ENCODE data around the gene KRIT1.
"Not testable (repeated sequence)": the region's sequence is repeated elsewhere in the genome, so short reads cannot be mapped to it uniquely, and the experiment has no call there.

The KRIT1 gene

GRCh38 chr7:92246360-92247101, 817 bp upstream of the KRIT1 start:
- DNase-seq, result peak; percentile 29

DNA sequence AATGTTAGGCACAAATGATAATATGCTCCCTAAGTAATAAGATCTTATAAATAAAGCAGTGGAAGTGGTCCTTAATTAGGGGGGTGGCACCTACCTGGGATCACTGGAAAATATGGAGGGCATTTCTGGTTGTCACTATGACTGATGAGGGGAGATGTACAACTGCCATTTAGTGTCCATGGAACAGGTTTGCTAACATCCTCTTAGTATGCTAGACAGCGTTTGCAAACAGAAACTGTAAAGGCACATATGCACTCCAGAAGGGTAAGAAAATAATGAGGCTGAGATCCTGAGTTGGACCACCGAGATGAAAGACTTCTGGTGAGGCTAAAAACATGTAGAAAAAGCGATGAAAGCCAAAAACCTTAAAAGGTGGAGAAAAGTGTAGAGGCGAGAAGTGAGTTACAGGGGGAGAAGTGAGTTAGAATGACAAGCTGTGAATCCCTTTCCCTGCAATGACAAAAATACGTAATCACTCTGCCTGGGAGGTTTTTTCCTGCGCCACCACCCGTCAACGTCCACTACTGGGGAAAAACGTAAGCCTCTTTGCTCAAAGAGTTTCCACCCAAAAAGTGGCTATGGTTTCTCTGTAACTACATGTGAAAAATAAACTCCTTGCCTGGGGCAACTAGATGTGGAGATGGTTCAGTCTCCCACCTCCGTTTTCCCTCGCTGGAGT, 767 bp downstream of the KRIT1 start:
- DNase-seq, result peak; percentile 45

- DNase-seq, result peak; percentile 16
Measured at GRCh38 chr7:92242972-92243371, 2.7 kb downstream of the KRIT1 start.

GRCh38 chr7:92230547-92230946, 15.2 kb downstream of the KRIT1 start:
- no peak for DNase-seq

DNA sequence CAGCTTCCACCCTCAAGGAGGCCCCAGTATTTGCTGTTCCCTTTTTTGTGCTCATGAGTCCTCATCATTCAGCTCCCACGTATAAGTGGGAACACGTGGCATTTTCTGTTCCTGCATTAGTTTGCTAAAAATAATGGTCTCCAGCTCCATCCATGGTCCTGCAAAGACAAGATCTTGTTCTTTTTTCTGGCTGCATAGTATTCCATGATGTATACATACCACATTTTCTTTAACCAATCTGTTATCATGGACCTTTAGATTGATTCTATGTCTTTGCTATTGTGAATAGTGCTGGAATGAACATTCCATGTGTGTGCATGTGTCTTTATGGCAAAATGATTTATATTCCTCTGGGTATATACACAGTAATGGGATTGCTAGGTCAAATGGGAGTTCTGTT, 17.0 kb downstream of the KRIT1 start:
- no peak for DNase-seq

- DNase-seq, result no peak
Measured at GRCh38 chr7:92228100-92228499, 17.6 kb downstream of the KRIT1 start.

GRCh38 chr7:92226981-92227380, 18.7 kb downstream of the KRIT1 start:
- DNase-seq, result no peak

- DNase-seq, result no peak
Measured at GRCh38 chr7:92221766-92222165, 23.9 kb downstream of the KRIT1 start.

- DNase-seq, result no peak
Measured at GRCh38 chr7:92206672-92207071, 39.0 kb downstream of the KRIT1 start.

DNA sequence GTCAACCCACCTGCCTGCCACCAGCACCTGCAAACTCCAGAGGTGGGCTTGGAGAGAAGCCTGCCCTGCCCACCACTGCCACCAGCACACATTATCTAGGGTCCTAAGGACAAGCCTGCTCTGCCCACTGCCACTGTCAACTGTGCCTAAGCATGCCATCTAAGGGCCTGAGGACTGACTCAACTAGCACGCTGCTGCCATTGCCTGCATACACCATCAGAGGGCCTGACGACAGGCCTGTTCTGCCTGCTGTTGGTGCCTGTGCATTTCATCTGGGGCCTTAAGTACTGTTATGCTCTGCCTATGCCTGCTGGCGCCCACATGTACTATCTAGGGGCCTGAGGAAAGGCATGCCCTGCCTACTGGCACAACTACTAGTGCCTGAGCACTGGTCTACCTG, 39.7 kb downstream of the KRIT1 start:
- no peak for DNase-seq

DNA sequence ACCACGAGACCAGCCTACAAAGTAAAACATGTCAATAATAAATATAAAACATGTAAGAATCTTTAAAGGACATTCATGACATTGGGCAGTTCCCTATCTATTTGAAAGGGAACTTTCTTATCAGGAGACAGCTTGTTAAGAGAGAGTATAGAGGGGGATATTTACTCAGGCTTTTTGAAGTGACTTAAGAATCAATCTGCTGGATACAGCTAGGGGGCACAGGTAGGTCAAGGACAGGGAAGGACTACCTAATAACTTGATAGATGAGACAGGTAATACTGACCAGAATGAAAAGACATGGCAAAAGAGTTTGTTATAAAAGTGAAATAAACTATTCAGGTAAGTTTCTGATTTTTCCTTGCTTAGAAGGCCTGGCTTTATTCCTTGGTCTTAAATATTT, 44.9 kb downstream of the KRIT1 start:
- no peak for DNase-seq

DNA sequence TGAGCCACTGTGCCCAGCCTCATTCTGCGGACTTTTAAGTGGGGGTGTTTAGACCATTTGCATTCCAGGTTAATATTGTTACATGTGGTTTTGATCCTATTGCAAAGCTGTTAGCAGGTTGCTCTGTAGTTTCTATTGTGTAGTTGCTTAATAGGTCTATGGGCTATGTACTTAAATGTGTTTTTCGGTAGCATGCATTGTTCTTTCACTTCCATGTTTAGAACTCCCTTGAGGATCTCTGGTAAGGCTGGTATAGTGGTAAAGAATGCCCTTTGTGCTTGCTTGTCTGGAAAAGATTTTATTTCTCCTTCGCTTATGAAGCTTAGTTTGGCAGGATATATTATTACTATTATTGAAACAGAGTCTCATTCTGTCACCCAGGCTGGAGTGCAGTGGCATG, 53.4 kb downstream of the KRIT1 start:
- no peak for DNase-seq

- DNase-seq, result not testable (repeated sequence)
Measured at GRCh38 chr7:92189246-92189645, 56.5 kb downstream of the KRIT1 start.

DNA sequence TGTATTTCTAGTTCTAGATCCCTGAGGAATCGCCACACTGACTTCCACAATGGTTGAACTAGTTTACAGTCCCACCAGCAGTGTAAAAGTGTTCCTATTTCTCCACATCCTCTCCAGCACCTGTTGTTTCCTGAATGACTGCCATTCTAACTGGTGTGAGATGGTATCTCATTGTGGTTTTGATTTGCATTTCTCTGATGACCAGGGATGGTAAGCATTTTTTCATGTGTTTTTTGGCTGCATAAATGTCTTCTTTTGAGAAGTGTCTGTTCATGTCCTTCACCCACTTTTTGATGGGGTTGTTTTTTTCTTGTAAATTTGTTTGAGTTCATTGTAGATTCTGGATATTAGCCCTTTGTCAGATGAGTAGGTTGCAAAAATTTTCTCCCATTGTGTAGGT, 61.4 kb downstream of the KRIT1 start:
- DNase-seq, result not testable (repeated sequence)

DNA sequence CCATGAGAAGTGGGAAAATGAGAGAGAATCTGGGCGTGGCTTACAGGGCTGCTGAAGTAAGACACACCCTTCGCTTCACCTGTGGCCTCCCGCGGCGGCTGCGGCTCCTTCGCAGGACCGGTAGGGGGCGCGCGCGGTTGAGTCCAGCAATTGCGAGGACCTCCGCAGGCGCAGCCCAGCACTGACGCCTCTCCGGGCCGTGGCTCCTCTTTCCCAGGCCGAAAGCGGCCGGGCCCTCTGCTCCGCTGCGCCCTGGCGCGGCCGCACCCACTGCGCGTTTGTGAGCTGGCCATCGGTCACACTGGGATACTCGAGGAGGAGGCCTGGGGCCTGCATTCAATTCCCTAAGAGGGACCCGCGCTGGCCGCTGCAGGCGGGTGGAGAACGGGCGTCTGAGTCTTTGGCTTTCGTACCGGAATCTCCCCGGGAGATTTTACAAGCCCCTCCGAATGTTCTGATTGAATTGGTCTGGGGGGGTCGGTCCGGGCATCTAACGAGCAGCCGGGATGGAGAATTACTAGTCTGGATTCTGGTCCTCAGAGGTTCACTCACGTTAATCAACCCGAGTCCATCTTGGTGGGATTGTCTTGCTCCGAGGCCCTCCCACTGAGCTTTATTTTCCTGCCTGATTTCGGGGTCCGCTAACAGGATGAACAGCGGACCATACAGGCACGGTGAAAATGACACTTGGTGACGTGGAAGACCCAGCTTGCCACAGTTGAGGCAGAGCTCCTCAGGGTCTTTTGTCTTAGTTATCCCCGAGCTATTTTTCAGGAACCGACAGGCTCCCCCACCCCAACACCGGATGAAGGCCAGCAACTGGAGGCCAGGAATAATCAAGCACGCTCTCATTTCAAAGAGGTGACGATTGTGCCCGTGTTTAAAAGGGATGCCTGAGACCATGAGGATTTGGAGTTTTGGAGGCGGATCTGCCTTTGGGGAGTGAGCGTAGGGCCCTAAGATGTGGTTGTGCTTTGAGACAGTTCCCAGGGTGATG, 66.5 kb downstream of the KRIT1 start, which contains the start of gene LRRD1:
LRRD1 (minus strand) TSS at position 215 of the 997 bp plus-strand sequence. CDS start 13,940 bp downstream, outside the sequence.
- DNase-seq, result peak; percentile 90

GRCh38 chr7:92177362-92177761, 68.4 kb downstream of the KRIT1 start:
- no peak for DNase-seq

DNA sequence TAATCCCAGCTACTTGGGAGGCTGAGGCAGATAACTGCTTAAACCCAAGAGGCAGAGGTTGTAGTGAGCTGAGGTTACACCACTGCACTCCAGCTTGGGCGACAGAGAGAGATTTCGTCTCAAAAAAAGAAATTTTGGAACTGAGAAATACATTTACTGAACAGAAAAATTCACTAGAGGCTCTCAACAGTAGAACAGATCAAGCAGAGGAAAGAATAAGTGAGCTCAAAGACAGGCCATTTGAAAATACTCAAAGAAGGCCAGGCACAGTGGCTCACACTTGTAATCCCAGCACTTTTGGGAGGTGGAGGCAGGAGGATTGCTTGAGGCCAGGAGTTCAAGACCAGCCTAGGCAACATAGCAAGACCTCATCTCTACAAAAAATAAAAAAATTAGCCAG, 76.2 kb downstream of the KRIT1 start:
- DNase-seq, result not testable (repeated sequence)

DNA sequence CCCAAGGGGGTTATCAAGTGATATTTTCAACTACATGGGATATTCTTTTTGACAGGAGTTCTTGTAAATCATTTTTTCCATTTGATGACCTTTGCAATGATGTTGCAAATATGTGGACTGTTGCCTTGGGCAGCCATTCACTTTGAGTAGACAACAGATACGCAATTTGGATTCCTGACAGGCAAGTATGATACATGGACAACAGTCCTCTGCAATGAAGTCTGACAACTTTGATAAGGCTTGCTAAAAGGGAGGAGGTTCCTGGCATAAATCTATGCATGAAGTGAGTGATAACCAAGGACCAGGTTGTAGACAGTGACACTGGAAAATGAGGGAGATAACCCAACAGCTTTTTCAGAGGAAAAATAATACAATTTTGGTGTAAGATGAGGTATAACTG, 84.4 kb downstream of the KRIT1 start:
- DNase-seq, result no peak

GRCh38 chr7:92158660-92159575, 86.8 kb downstream of the KRIT1 start:
- DNase-seq, result no peak

- DNase-seq, result no peak
Measured at GRCh38 chr7:92156990-92157389, 88.7 kb downstream of the KRIT1 start.

GRCh38 chr7:92155108-92155739, 90.5 kb downstream of the KRIT1 start:
- peak; percentile 58 for DNase-seq
